Naive thymus-derived CD4-positive, alpha-beta T cell (primary cell): ENCODE results near the gene PPIH. TPM values are rescaled to one million over a fixed set of nuclear protein-coding genes. Genes with fewer than 3 reads are reported as not detected.
A peak's percentile ranks its signal among the peaks of the same experiment; 100 is the strongest.
"Not testable (repeated sequence)": the region's sequence is repeated elsewhere in the genome, so short reads cannot be mapped to it uniquely, and the experiment has no call there.

ENCODE experiments used
- ATAC-seq: fragments of 150-1000 bp; cut with Tn5 transposase; 2 replicates; pipeline ENCODE4 v1.10.0; 2021; ENCODE audit warnings: mild to moderate bottlenecking, moderate library complexity
- CTCF ChIA-PET: fragments of 350-600 bp; sonication (Branson Sonifier 250); formaldehyde crosslinking; loops from one replicate; lab custom pipeline; 2021; ENCODE audit warnings: antibody characterized with exemption; lab: Charles Lee
- POLR2A ChIA-PET: fragments of 350-600 bp; sonication (Branson Sonifier 250); formaldehyde crosslinking; loops from one replicate; lab custom pipeline; 2021; ENCODE audit warnings: antibody characterized with exemption, inconsistent platforms; lab: Charles Lee
- DNase-seq, 9 donors: peaks; one replicate each; pipeline versions ENCODE4 v3.0.0 to v3.0.0-alpha.2; 2020 to 2022; ENCODE audit warnings: mixed read lengths in 1 of 9
- H3K27ac ChIP-seq: one replicate; pipeline ENCODE4 v1.7.0; 2013; ENCODE audit warnings: mild to moderate bottlenecking, low read depth, low read length, moderate library complexity
- H3K27me3 ChIP-seq, 2 donors: one replicate each; pipeline ENCODE4 v1.7.0; 2013; ENCODE audit warnings: low read length in 2 of 2, mild to moderate bottlenecking in 2 of 2, moderate library complexity in 2 of 2; ENCODE audit not compliant: control insufficient read depth in 2 of 2, insufficient read depth in 2 of 2
- H3K36me3 ChIP-seq, 3 experiments: 1 replicate in 2 of 3; 2 replicates in 1 of 3; pipeline ENCODE4 v1.7.0; 2013; ENCODE audit warnings: low read length in 3 of 3, mild to moderate bottlenecking in 3 of 3, moderate library complexity in 1 of 3; ENCODE audit not compliant: insufficient read depth in 3 of 3, control insufficient read depth in 2 of 3
- H3K4me1 ChIP-seq, 2 donors: one replicate each; pipeline ENCODE4 v1.7.0; 2013; ENCODE audit warnings: low read length in 2 of 2, mild to moderate bottlenecking in 2 of 2, moderate library complexity in 1 of 2; ENCODE audit not compliant: control insufficient read depth in 2 of 2, insufficient read depth in 2 of 2
- H3K4me3 ChIP-seq: 2 replicates; pipeline ENCODE4 v1.7.0; 2013; ENCODE audit warnings: mild to moderate bottlenecking, low read length
- H3K9me3 ChIP-seq, 3 experiments: 1 replicate in 2 of 3; 2 replicates in 1 of 3; pipeline ENCODE4 v1.7.0; 2013; ENCODE audit warnings: low read length in 3 of 3; ENCODE audit not compliant: control insufficient read depth in 2 of 3
- H3K27ac Mint-ChIP-seq, 9 donors: one replicate each; pipeline ENCODE4 v1.8.0; 2020 to 2022; ENCODE audit warnings: mixed read lengths in 9 of 9, mild to moderate bottlenecking in 8 of 9, moderate library complexity in 5 of 9, inconsistent platforms in 2 of 9
- H3K27me3 Mint-ChIP-seq, 5 donors: one replicate each; pipeline ENCODE4 v1.8.0; 2021 to 2022; ENCODE audit warnings: mixed read lengths in 5 of 5, mild to moderate bottlenecking in 1 of 5
- H3K36me3 Mint-ChIP-seq, 5 donors: one replicate each; pipeline ENCODE4 v1.8.0; 2020 to 2022; ENCODE audit warnings: mixed read lengths in 5 of 5, mild to moderate bottlenecking in 3 of 5, inconsistent platforms in 1 of 5
- H3K4me1 Mint-ChIP-seq, 7 donors: one replicate each; pipeline ENCODE4 v1.8.0; 2020 to 2022; ENCODE audit warnings: mixed read lengths in 7 of 7, mild to moderate bottlenecking in 3 of 7, inconsistent platforms in 1 of 7
- H3K4me3 Mint-ChIP-seq, 10 donors: one replicate each; pipeline ENCODE4 v1.8.0; 2020 to 2022; ENCODE audit warnings: mild to moderate bottlenecking in 10 of 10, mixed read lengths in 10 of 10, moderate library complexity in 6 of 10, inconsistent platforms in 2 of 10
- H3K9me3 Mint-ChIP-seq, 11 donors: one replicate each; pipeline ENCODE4 v1.8.0; 2020 to 2022; ENCODE audit warnings: mixed read lengths in 11 of 11, mild to moderate bottlenecking in 4 of 11, inconsistent platforms in 1 of 11, moderate library complexity in 1 of 11
- intact Hi-C, 2 donors: fragments of 100-400 bp; cut with micrococcal nuclease; formaldehyde crosslinking; loops; one replicate each; pipeline ENCODE4 v1.15.1; 2023
- polyA plus RNA-seq, 2 donors: library from polyadenylated mRNA; unstranded; fragments of 300-500 nt; fragmentation: Illumina TruSeq; gene quantifications; one replicate each; pipeline ENCODE4 v1.2.3, GENCODE V29; 2021
- total RNA-seq, 6 experiments: library from RNA in 5 of 6; stranded (reverse) in 5 of 6; gene quantifications; 1 replicate in 5 of 6; 2 replicates in 1 of 6; pipeline ENCODE4 v1.2.3 and lab custom pipeline; 2021 to 2026

Gene PPIH
- total RNA-seq (10 to 100 TPM; 28.0 to 76.8 (median 40.7) TPM), polyA plus RNA-seq (10 to 100 TPM; 70.1 to 79.7 TPM), total RNA-seq (lab: John Stamatoyannopoulos, UW) (24.6 reads per million, percentile 55 among the genes with 10 or more reads in this experiment)

- H3K9me3 Mint-ChIP-seq = peaks cover 0 to 1% (median 0%) of the 10 kb centered on the region in 11 donors
- H3K27ac Mint-ChIP-seq = peak within 1 kb of the TSS; percentile 84 to 98 (median 96)
- H3K4me3 Mint-ChIP-seq = peak within 1 kb of the TSS; percentile 94 to 99 (median 99)
- DNase-seq = peak; percentile 82 to 94 (median 92)
- Histone ChIP-seq H3K4me3 (peak within 1 kb of the TSS; percentile 90), H3K36me3 (peaks cover 0 to 9% (median 0%) of the 10 kb centered on the region in 3 experiments), H3K4me1 (peaks cover 17 to 22% of the 10 kb centered on the region in 2 donors), H3K27ac (peak within 1 kb of the TSS; percentile 75), H3K9me3 (no peaks in the 10 kb centered on the region), H3K27me3 (no peaks in the 10 kb centered on the region)
- H3K27me3 Mint-ChIP-seq = peaks cover 0 to 3% (median 0%) of the 10 kb centered on the region in 5 donors
- CTCF ChIA-PET = interaction anchor here (0.8 to 1.6 kb wide), 3 partner anchors 19 to 25 kb away, joined by 4 to 6 read pairs (median 4); no protein-coding TSS in a partner anchor
- H3K4me1 Mint-ChIP-seq = peaks cover 20 to 48% (median 44%) of the 10 kb centered on the region in 7 donors
- peak; percentile 99 for ATAC-seq
- peaks cover 7 to 21% (median 11%) of the 10 kb centered on the region in 5 donors for H3K36me3 Mint-ChIP-seq
- POLR2A ChIA-PET = interaction anchor here (0.6 to 4.4 kb wide), 11 partner anchors 11 to 201 kb away, joined by 3 to 85 read pairs (median 4); partner anchors contain the start of genes C1orf50, P3H1, YBX1 and ZNF691
- intact Hi-C loops = loop anchor here (1.0 to 5.0 kb wide), 9 partner anchors 24 to 514 kb away; partner anchors contain the start of genes C1orf50 (in 2 of the 2), CCDC30 (in 2 of the 2), CFAP57 (in 2 of the 2) and EBNA1BP2 (in 2 of the 2)
Observed at GRCh38 chr1:42657981-42658876, at the start of gene PPIH. Gene PPIH, plus strand, starts transcription at chr1:42658423. Its CDS starts 24 bp downstream, at chr1:42658447.

- POLR2A ChIA-PET = no interaction called here
- no peak for ATAC-seq
Observed at GRCh38 chr1:42613803-42614131, 44.5 kb upstream of the PPIH start.

DNA sequence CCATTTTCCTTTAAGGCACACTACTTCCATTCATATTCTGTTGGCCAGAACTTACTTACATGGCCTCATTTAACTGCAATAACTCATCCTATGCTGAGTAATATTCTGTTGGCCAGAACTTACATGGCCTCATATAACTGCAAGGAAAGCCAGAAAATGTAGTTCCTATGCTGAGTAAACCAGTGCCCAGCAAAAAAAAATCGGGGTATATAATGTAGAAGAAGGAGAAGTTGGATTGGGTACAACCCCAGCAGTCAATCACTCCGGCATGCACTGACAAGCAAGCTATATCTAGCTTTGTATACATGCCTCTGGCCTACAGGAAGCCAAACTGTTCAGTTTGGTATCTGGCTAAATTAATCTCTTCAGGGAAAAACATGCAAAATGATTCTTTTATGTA, 39.4 kb upstream of the PPIH start:
- Histone ChIP-seq H3K36me3 (no peaks in the 10 kb centered on the region), H3K9me3 (no peaks in the 10 kb centered on the region), H3K4me3 (no peak overlapping the region), H3K4me1 (no peaks in the 10 kb centered on the region), H3K27ac (no peak overlapping the region), H3K27me3 (no peaks in the 10 kb centered on the region)
- H3K9me3 Mint-ChIP-seq = peaks cover 0 to 3% (median 0%) of the 10 kb centered on the region in 11 donors
- H3K36me3 Mint-ChIP-seq = peaks cover 0 to 5% (median 5%) of the 10 kb centered on the region in 5 donors
- CTCF ChIA-PET = no interaction called here
- no peaks in the 10 kb centered on the region for H3K4me1 Mint-ChIP-seq
- POLR2A ChIA-PET = no interaction called here
- intact Hi-C loops = no loop called here
- no peak for ATAC-seq
- H3K27ac Mint-ChIP-seq = no peak overlapping the region
- DNase-seq = no peak
- H3K4me3 Mint-ChIP-seq = no peak overlapping the region
- H3K27me3 Mint-ChIP-seq = peaks cover 0 to 13% (median 0%) of the 10 kb centered on the region in 5 donors

More at GRCh38 chr1:42613803-42614131, 44.5 kb upstream of the PPIH start:
- Mint-ChIP-seq H3K27ac (no peak overlapping the region), H3K36me3 (peaks cover 0 to 12% (median 5%) of the 10 kb centered on the region in 5 donors), H3K9me3 (peaks cover 0 to 3% (median 0%) of the 10 kb centered on the region in 11 donors), H3K4me1 (no peaks in the 10 kb centered on the region), H3K27me3 (no peaks in the 10 kb centered on the region), H3K4me3 (no peak overlapping the region)
- H3K27ac ChIP-seq = no peak overlapping the region
- intact Hi-C loops = no loop called here
- no peak overlapping the region for H3K4me3 ChIP-seq
- CTCF ChIA-PET = no interaction called here
- H3K9me3 ChIP-seq = no peaks in the 10 kb centered on the region
- no peaks in the 10 kb centered on the region for H3K36me3 ChIP-seq
- H3K4me1 ChIP-seq = no peaks in the 10 kb centered on the region
- no peaks in the 10 kb centered on the region for H3K27me3 ChIP-seq
- DNase-seq = no peak

GRCh38 chr1:42620307-42620706, 37.9 kb upstream of the PPIH start:
- Mint-ChIP-seq H3K27me3 (peaks cover 0 to 25% (median 0%) of the 10 kb centered on the region in 5 donors), H3K4me1 (no peaks in the 10 kb centered on the region), H3K9me3 (no peaks in the 10 kb centered on the region), H3K36me3 (peaks cover 0 to 4% (median 0%) of the 10 kb centered on the region in 5 donors), H3K27ac (peak overlapping the region in 1 of 9 donors; percentile 27), H3K4me3 (no peak overlapping the region)
- DNase-seq (no peak), ATAC-seq (no peak)
- CTCF ChIA-PET = no interaction called here
- H3K27me3 ChIP-seq = no peaks in the 10 kb centered on the region
- POLR2A ChIA-PET = no interaction called here
- H3K27ac ChIP-seq = no peak overlapping the region
- no peaks in the 10 kb centered on the region for H3K4me1 ChIP-seq
- no peak overlapping the region for H3K4me3 ChIP-seq
- H3K36me3 ChIP-seq = no peaks in the 10 kb centered on the region
- H3K9me3 ChIP-seq = no peaks in the 10 kb centered on the region
- intact Hi-C loops = no loop called here

DNA sequence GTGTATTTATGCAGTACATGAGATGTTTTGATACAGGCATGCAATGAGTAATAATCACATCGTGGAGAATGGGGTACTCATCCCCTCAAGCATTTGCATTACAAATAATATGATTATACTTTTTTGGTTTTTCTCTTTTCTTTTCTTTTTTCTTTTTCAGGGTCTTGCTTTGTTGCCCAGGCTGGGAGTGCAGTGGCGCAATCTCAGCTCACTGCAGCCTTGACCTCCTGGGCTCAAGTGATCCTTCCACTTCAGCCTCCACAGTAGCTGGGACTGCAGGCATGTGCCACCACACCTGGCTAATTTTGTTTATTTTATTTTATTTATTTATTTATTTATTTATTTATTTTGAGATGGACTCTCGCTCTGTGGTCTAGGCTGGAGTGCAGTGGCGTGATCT, 37.0 kb upstream of the PPIH start:
- H3K4me3 ChIP-seq, H3K36me3 ChIP-seq, H3K4me1 ChIP-seq, intact Hi-C loops, ATAC-seq, H3K27me3 ChIP-seq, H3K27ac Mint-ChIP-seq, H3K27ac ChIP-seq, H3K9me3 Mint-ChIP-seq, H3K36me3 Mint-ChIP-seq, DNase-seq, H3K9me3 ChIP-seq, H3K4me3 Mint-ChIP-seq, CTCF ChIA-PET, H3K4me1 Mint-ChIP-seq: not testable (repeated sequence)
- POLR2A ChIA-PET = interaction anchor here (0.6 kb wide), 1 partner anchor 42 kb away, joined by 3 read pairs; no protein-coding TSS in a partner anchor
- peaks cover 0 to 27% (median 0%) of the 10 kb centered on the region in 5 donors for H3K27me3 Mint-ChIP-seq

DNA sequence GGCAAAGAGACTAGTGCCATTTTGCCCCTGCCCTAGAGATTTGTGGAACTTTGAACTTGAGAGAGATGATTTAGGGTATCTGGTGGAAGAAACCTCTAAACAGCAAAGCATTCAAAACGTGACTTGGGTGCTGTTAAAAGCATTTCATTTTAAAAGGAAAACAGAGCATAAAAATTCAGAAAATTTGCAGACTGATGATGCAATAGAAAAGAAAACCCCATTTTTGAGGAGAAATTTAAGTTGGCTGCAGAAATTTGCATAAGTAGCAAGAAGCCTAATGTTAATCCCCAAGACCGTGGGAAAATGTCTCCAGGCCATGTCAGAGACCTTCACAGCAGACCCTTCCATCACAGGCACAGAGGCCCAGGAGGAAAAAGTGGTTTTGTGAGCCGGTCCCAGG, 31.0 kb upstream of the PPIH start:
- intact Hi-C loops, H3K27ac Mint-ChIP-seq, H3K9me3 ChIP-seq, H3K4me3 Mint-ChIP-seq, H3K27ac ChIP-seq, H3K4me3 ChIP-seq, H3K9me3 Mint-ChIP-seq, H3K4me1 ChIP-seq, CTCF ChIA-PET, H3K4me1 Mint-ChIP-seq, H3K36me3 ChIP-seq, ATAC-seq, POLR2A ChIA-PET, H3K27me3 ChIP-seq, DNase-seq: not testable (repeated sequence)
- H3K36me3 Mint-ChIP-seq = peaks cover 0 to 22% (median 13%) of the 10 kb centered on the region in 5 donors
- peaks cover 0 to 29% (median 0%) of the 10 kb centered on the region in 5 donors for H3K27me3 Mint-ChIP-seq
